Measurements from ENCODE around the gene SOX1.

Gene SOX1

GRCh38 chr13:112071723-112072533, 5.0 kb downstream of the SOX1 start:
- H3K4me2 ChIP-seq (ENCODE audit: insufficient read depth, low read length): no peak overlapping the region
- H3K9me3 ChIP-seq (ENCODE audit: insufficient read depth, low read length, severe bottlenecking): no peaks in the 10 kb centered on the region
- H3K79me2 ChIP-seq (ENCODE audit: insufficient read depth, low read length): no peaks in the 10 kb centered on the region
- no peak overlapping the region for H3K27ac ChIP-seq (ENCODE audit: low read length)
- H3K4me3 ChIP-seq (ENCODE audit: low read depth in 1 of 2, low read length in 2 of 2): no peak overlapping the region
- H3K36me3 ChIP-seq (ENCODE audit: insufficient read depth, low read length): no peaks in the 10 kb centered on the region
- H3K4me1 ChIP-seq (ENCODE audit: insufficient read depth, low read length): no peaks in the 10 kb centered on the region
- DNase-seq (no peak), ATAC-seq (ENCODE audit: insufficient read depth, low read depth) (no peak)
- H4K20me1 ChIP-seq (ENCODE audit: insufficient read depth, low read length): no peaks in the 10 kb centered on the region
- no peak overlapping the region for H3K9ac ChIP-seq (ENCODE audit: low read depth, low read length)
- peaks cover 12% of the 10 kb centered on the region for H3K27me3 ChIP-seq (ENCODE audit: insufficient read depth, low read length, poor library complexity)
- no peak overlapping the region for H2AFZ ChIP-seq (ENCODE audit: low read depth, low read length)
- TF ChIP-seq, protein P1, sequence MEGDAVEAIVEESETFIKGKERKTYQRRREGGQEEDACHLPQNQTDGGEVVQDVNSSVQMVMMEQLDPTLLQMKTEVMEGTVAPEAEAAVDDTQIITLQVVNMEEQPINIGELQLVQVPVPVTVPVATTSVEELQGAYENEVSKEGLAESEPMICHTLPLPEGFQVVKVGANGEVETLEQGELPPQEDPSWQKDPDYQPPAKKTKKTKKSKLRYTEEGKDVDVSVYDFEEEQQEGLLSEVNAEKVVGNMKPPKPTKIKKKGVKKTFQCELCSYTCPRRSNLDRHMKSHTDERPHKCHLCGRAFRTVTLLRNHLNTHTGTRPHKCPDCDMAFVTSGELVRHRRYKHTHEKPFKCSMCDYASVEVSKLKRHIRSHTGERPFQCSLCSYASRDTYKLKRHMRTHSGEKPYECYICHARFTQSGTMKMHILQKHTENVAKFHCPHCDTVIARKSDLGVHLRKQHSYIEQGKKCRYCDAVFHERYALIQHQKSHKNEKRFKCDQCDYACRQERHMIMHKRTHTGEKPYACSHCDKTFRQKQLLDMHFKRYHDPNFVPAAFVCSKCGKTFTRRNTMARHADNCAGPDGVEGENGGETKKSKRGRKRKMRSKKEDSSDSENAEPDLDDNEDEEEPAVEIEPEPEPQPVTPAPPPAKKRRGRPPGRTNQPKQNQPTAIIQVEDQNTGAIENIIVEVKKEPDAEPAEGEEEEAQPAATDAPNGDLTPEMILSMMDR (IDR thresholded peaks at IDR 0.05; ENCODE audit: borderline replicate concordance, extremely low read depth, low read length, poor library complexity, severe bottlenecking): no peak

DNA sequence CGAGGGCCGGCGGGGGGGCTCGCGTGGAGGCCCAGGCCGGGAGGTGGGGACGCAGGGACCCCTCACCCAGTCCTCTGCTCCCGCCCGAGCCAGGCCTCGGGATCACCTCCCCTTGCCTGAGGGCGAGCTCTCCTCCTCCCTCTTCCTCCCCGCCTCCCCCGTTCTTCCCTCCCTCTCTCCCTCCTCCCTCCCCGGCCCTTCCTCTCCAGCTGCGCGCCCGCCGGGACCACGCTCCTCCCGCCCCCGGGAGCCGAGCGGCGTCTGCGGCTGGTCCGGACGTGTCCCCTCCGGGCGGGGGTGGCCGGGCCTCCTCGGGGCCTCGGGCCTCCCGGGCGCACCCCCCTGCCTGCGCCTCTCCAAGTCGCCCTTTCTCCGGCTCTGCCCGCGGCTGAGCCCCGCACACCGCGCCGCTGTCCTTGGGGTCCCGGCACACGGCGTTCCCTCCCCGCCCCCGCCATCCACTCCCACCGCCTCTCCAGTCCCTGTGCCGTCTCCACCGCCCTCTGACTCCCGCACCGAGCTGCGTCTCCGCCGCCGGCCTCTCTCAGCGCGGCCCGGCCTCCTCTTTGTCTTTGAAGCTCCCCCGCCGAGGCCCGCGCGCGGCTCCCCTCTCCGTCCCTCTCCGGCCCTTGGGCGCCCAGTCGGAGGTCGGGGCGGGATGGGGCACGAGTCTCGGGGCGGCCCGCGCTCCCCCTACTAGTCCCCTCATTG, 5.7 kb downstream of the SOX1 start:
- H3K4me3 ChIP-seq (ENCODE audit: low read depth in 1 of 2, low read length in 2 of 2): no peak overlapping the region

GRCh38 chr13:112073245-112074138, 6.5 kb downstream of the SOX1 start:
- TF ChIP-seq EZH2 (IDR thresholded peaks at IDR 0.05; ENCODE audit: borderline replicate concordance, low read depth, low read length, severe bottlenecking): no peak
- TF ChIP-seq, protein P1 (IDR thresholded peaks at IDR 0.05; ENCODE audit: borderline replicate concordance, extremely low read depth, low read length, poor library complexity, severe bottlenecking): no peak
- Histone ChIP-seq H2AFZ (ENCODE audit: low read depth, low read length) (no peak overlapping the region), H3K9me3 (ENCODE audit: insufficient read depth, low read length, severe bottlenecking) (no peaks in the 10 kb centered on the region), H3K4me3 (ENCODE audit: low read depth in 1 of 2, low read length in 2 of 2) (no peak overlapping the region), H4K20me1 (ENCODE audit: insufficient read depth, low read length) (no peaks in the 10 kb centered on the region), H3K36me3 (ENCODE audit: insufficient read depth, low read length) (no peaks in the 10 kb centered on the region), H3K4me2 (ENCODE audit: insufficient read depth, low read length) (no peak overlapping the region), H3K9ac (ENCODE audit: low read depth, low read length) (no peak overlapping the region), H3K27me3 (ENCODE audit: insufficient read depth, low read length, poor library complexity) (peaks cover 15% of the 10 kb centered on the region), H3K79me2 (ENCODE audit: insufficient read depth, low read length) (no peaks in the 10 kb centered on the region), H3K4me1 (ENCODE audit: insufficient read depth, low read length) (no peaks in the 10 kb centered on the region), H3K27ac (ENCODE audit: low read length) (no peak overlapping the region)
- no peak for ATAC-seq (ENCODE audit: insufficient read depth, low read depth)
- DNase-seq: no peak

More for the DNA sequence above, 5.7 kb downstream of the SOX1 start:
- no peaks in the 10 kb centered on the region for H4K20me1 ChIP-seq (ENCODE audit: insufficient read depth, low read length)
- H3K36me3 ChIP-seq (ENCODE audit: insufficient read depth, low read length): no peaks in the 10 kb centered on the region
- ATAC-seq (ENCODE audit: insufficient read depth, low read depth) (no peak), DNase-seq (no peak)
- no peak overlapping the region for H3K4me2 ChIP-seq (ENCODE audit: insufficient read depth, low read length)
- peaks cover 14% of the 10 kb centered on the region for H3K27me3 ChIP-seq (ENCODE audit: insufficient read depth, low read length, poor library complexity)
- H3K79me2 ChIP-seq (ENCODE audit: insufficient read depth, low read length): no peaks in the 10 kb centered on the region
- H3K9me3 ChIP-seq (ENCODE audit: insufficient read depth, low read length, severe bottlenecking): no peaks in the 10 kb centered on the region
- no peak overlapping the region for H2AFZ ChIP-seq (ENCODE audit: low read depth, low read length)
- TF ChIP-seq, protein P1 (IDR thresholded peaks at IDR 0.05; ENCODE audit: borderline replicate concordance, extremely low read depth, low read length, poor library complexity, severe bottlenecking): no peak
- TF ChIP-seq EZH2 (IDR thresholded peaks at IDR 0.05; ENCODE audit: borderline replicate concordance, low read depth, low read length, severe bottlenecking): no peak
- H3K4me1 ChIP-seq (ENCODE audit: insufficient read depth, low read length): no peaks in the 10 kb centered on the region
- H3K27ac ChIP-seq (ENCODE audit: low read length): no peak overlapping the region
- H3K9ac ChIP-seq (ENCODE audit: low read depth, low read length): no peak overlapping the region
